Measurements from ENCODE around the gene TENM3.

Gene TENM3

GRCh38 chr4:182776376-182777105 is 533.3 kb downstream of the TENM3 start:
- DNase-seq (ENCODE audit: low read depth), result no peak

DNA sequence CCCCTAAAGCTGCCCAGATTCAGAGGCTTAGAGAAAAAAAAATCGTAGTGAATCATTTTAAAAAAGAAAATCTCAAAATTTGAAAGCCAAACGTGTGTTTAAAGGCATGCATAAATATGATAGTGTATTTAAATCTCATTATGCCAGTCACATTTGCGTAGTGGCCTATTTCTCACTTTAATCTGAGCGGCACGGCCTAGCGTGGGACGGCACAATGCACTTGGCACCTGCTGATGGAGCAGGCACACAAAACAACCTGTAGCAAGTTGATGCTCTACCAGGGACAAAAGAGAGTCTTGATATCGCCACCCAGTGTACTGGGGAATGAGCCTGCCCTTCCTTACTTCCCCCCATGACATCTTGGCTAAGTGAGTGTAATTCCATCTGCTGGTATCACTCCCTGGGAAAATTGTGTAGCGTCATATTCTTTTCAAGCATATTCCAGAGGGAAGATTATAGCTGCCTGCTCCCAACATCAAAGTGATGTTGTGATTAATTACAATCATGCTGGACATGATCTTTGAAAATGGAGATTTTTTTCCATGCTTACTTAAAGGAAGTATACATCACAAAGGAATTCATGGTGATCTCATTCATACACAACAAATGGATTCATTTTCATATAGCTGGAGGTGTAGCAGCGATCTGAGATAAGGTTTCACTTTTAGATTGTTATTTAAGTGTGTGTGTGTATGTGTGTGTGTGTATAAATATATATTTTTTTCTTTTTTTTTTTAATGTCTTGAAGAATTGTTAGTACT is 535.2 kb downstream of the TENM3 start:
- DNase-seq (ENCODE audit: low read depth), result no peak

- no peak for DNase-seq (ENCODE audit: low read depth)
Measured at GRCh38 chr4:182786991-182787390, 543.8 kb downstream of the TENM3 start.

DNA sequence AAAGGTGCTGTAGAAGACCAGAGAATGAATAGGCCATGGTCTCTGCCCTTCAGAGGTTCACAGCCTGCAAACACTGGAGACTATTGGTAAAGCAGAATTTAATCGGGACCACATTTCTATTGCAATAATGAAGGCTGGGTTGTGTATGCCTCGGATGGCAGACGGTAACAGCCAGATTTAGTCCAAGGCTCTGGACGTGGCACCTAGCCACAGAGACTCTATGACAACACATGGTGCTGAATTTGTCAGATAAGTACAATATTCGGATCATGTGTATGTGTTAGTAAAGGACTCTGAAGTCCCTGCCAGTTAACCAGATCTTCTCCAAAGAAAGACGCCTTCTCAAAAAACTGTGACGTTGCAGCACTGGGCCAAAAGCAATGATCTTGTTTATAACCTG is 545.0 kb downstream of the TENM3 start:
- no peak for DNase-seq (ENCODE audit: low read depth)

DNA sequence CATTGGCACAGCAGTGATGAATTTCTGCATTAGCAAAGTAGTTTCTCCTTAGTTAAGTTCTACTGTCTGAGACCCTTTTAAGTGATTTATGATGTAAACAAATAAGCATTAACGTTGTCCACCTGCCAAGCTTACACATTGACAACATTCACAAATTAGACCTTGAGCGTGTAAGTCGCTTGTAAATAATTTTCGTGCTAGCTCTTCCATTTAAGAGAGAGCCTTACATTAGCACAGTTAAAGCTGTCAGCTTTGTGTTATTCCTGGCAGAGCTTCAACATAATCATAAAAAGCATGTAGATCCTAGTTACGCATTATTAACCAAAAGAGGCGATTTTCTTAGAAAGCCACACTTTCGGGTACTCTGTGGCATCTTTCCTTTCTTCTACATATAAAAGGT is 546.3 kb downstream of the TENM3 start:
- no peak for DNase-seq (ENCODE audit: low read depth)

GRCh38 chr4:182795446-182796238 is 552.4 kb downstream of the TENM3 start:
- DNase-seq (ENCODE audit: low read depth), result no peak

DNA sequence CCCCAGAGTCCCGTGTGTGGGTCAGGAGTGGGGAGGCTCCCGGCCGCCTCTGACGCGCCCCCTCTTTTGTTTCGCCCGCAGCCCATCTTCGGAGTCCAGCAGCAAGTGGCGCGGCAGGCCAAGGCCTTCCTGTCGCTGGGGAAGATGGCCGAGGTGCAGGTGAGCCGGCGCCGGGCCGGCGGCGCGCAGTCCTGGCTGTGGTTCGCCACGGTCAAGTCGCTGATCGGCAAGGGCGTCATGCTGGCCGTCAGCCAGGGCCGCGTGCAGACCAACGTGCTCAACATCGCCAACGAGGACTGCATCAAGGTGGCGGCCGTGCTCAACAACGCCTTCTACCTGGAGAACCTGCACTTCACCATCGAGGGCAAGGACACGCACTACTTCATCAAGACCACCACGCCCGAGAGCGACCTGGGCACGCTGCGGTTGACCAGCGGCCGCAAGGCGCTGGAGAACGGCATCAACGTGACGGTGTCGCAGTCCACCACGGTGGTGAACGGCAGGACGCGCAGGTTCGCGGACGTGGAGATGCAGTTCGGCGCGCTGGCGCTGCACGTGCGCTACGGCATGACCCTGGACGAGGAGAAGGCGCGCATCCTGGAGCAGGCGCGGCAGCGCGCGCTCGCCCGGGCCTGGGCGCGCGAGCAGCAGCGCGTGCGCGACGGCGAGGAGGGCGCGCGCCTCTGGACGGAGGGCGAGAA is 556.5 kb downstream of the TENM3 start:
- no peak for DNase-seq (ENCODE audit: low read depth)

- DNase-seq (ENCODE audit: low read depth), result no peak
Measured at GRCh38 chr4:182800216-182800515, 557.0 kb downstream of the TENM3 start.

DNA sequence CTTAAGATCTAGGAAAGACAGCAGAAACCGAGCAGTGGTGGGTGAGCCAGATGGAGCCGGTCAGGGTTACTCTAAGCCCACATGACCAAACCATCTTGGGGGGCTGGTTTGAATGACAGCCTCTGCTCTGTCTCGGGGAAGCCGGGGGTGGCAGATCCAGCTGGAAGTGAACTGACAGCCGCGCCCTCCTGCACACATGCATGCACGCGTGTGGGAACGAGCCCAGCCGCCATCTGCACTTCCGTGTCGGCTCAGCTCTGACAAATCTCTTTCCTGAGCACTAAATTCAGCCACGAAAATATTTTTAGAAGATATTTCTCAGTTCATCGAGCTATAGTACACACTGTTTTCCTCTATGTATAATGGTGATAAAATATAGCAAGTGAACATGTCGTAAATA is 558.4 kb downstream of the TENM3 start:
- no peak for DNase-seq (ENCODE audit: low read depth)

DNA sequence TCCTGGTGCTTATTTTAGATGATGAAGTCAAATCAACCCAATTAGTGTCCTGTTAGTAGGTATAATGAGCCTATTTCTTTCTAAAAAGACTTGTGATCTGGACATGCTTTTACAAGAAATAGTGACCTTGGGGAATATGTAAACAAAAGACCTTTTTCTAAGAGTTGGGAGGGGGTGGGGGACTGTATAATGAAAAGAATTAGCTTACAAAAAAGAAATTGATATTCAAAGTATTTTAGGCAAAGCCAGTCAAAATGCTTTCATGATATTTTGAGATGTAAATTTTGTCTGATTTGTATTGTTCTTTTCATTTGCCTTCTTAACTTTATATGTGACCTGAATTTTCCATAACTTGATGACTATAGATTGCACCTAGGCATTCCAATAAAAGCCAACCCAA is 559.4 kb downstream of the TENM3 start:
- DNase-seq (ENCODE audit: low read depth), result no peak

DNA sequence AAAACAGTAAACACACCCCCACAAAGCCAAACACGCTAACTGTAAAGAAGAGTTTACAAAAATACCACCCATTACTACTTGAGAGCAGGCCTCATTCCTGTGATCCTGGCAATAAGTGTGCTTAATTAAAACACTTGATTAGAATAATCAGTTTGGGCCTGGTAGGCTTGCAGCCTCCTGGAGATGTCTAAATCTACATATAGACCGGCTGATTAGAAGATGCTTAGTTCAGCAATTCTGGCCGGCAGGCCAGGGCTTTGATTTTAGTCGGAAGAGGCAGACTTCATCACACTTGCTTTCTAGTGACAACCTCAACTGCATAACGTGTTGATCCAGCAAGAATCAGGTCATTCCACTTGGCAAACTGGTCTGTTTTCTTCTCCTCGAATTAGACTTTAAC is 560.0 kb downstream of the TENM3 start:
- DNase-seq (ENCODE audit: low read depth), result no peak

- no peak for DNase-seq (ENCODE audit: low read depth)
Measured at GRCh38 chr4:182804131-182804530, 560.9 kb downstream of the TENM3 start.

DNA sequence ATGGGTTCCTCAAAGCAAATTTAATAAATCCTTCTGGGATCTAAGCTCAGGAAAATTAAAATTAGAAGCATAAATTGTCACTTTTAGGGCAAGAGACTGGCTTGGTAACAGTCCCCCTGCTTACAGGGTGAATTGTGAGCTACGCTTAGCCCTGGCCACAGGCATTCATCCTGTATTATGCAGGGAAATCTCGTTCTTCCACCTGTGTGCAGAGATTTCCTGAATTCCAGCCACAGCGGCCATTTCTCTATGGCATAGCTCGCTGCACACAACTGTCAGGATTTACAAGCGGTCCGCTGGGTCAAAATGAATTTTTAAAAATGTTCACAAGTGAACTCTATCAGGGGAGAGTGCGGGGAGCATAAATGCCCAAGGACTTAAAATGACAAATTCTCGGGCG is 562.1 kb downstream of the TENM3 start:
- no peak for DNase-seq (ENCODE audit: low read depth)

GRCh38 chr4:182805750-182806149 is 562.5 kb downstream of the TENM3 start:
- no peak for DNase-seq (ENCODE audit: low read depth)

DNA sequence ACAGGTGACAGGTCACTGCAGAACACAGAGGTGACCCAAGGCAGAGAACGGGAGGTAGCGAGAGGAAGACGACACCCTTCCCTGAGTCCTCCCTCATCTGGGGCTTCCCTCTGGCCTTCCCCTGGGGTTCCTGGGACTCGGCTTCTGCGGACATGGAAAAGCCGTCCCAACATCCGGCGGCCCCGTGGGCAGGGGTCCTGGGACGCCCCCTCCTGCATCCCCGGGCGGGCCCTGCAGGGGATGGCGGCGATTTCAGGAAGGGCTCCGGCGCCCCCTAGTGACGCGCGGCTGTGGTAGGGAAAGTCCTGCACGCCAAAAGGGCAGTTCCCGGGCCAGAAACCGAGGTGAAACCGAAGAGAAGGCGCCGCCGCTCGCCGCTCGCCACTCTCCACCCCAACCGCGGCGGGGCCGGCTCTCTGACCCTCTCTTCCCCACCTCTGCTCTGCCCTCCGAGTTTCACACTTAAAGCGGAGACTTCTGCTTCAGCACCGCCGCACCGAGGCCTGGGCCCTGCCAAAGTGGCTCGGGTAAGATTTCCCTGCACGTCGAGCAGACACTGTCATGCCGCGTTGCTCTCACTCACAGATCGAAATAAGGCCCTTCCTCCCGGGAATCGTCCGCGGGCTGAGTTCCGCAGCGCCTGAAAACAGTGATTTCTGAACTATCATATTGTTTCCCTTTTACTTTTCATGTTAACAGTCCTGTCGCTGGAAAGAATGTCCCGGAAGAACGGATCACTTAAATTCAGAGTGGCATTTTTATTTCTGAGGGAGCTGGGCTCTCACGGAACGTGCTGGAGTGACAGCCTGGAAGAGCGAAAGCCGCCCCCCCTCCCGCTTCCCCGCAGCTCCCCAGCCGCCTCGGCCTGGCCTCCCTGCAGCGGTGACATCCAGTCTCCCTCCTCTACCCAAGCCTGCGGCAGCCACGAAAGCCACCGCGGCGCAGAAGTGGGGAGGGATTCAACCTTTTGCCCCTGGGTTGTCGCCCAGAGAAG is 563.4 kb downstream of the TENM3 start:
- peak; percentile 11 for DNase-seq (ENCODE audit: low read depth)

- no peak for DNase-seq (ENCODE audit: low read depth)
Measured at GRCh38 chr4:182807346-182807745, 564.1 kb downstream of the TENM3 start.

DNA sequence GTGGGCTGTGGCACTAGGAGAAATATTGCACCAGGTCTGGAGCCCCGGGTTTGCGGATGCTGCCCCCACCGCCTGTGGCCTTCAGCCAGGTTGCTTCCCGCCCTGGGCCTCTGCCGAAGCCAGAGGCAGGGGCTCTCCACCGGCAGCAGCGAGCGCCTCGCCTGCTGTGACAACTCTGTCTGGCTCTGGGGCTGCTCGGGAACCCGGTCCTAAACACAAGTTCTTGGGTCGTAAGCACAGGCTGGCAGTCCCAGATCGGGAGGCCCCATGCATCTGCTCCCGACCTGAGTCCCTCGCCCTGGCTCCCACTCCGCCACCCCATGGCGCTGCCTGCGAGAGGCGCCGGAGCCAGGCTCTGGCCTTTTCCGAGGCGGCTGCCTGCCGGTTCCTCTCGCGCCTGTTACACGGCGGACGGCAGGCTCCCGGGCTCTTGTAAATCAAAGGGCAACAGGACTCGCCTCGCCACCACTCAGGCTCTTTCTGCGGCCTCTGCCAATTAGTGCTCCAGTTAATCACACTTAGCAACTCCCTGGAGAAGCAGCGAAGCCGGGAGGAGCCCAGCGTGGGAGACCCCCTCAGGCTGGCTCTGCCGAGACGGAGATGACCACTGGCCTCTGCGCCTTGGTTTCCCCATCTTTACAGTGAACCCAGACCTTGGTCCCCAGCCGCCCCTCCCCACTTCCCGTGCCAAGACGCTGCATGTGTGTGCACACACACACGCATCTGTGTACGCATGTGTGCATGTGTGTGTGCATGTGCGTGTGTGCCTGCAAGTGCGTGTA is 564.8 kb downstream of the TENM3 start:
- no peak for DNase-seq (ENCODE audit: low read depth)

- peak; percentile 8 for DNase-seq (ENCODE audit: low read depth)
Measured at GRCh38 chr4:182808673-182809416, 565.6 kb downstream of the TENM3 start.

DNA sequence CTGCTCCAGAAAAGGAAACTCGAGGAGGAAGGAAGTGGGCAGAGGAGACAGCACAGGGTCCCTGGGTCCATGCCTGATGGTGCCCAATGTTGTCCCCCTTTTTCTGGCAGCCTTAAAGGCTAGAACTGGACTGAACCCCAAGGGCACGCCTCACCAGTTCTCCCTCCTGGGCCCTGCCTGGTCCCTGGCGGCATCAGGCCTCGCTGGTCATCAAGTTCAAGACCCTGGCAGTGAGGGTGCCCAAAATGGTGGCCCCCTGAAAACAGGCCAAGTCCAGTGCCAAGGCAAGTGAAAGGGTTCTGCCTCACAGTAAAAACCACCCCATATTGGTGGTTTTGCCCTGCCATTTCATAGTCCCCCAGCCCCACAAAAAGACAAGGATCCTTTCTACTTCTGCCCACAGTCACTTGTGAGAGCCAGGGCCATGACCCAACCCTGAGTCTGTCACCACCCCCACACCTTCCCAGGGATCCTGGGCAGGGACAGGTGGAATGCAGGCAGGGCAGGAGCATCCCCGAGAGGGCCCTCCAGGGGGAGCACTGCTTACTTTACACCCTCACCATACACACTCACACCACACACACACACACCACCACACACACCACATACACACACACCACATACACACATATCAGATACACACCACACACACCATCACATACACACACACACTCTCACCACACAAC is 566.4 kb downstream of the TENM3 start:
- DNase-seq (ENCODE audit: low read depth), result no peak
